NB4 (cell line): ENCODE measurements around the gene ADIPOR1.

Source experiments
- MAX ChIP-seq: IDR thresholded peaks from 2 replicates; pipeline ENCODE4 v1.6.1; 2011; ENCODE audit warnings: low read depth, low read length
- MYC ChIP-seq: IDR thresholded peaks from 2 replicates; pipeline ENCODE4 v1.6.1; 2011; ENCODE audit warnings: low read depth, low read length
- POLR2A ChIP-seq: IDR thresholded peaks from 2 replicates; pipeline ENCODE4 v1.6.1; 2011; ENCODE audit warnings: mild to moderate bottlenecking; ENCODE audit not compliant: insufficient read length; ENCODE audit errors: extremely low read depth
- TF ChIP-seq, protein P1 (sequence below): IDR thresholded peaks from one replicate; pipeline ENCODE4 v1.5.1; 2012; ENCODE audit warnings: low read depth, low read length

DNA sequence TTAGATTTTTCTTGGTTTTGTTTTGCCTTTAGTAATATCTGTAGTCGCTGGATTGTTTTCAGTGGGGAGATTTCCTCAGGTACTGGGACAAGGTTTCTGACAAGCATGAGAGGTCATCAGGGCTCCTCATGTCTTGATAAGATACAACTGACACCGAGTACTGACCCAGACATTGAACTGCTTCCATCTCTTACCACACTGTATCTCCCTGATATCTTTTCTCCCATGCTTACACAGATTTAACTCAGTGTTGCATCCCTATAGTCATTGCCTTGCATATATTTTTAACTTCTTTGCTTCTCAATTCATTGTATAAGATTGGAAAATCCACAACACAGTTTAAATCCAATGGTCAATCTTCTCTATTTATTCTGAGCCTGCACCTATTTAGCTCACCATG lies 21.3 kb upstream of the ADIPOR1 start:
- TF ChIP-seq, protein P1, sequence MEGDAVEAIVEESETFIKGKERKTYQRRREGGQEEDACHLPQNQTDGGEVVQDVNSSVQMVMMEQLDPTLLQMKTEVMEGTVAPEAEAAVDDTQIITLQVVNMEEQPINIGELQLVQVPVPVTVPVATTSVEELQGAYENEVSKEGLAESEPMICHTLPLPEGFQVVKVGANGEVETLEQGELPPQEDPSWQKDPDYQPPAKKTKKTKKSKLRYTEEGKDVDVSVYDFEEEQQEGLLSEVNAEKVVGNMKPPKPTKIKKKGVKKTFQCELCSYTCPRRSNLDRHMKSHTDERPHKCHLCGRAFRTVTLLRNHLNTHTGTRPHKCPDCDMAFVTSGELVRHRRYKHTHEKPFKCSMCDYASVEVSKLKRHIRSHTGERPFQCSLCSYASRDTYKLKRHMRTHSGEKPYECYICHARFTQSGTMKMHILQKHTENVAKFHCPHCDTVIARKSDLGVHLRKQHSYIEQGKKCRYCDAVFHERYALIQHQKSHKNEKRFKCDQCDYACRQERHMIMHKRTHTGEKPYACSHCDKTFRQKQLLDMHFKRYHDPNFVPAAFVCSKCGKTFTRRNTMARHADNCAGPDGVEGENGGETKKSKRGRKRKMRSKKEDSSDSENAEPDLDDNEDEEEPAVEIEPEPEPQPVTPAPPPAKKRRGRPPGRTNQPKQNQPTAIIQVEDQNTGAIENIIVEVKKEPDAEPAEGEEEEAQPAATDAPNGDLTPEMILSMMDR, result no peak
- TF ChIP-seq POLR2A (no peak), MYC (no peak), MAX (no peak)
